NCI-H1436 (cell line): ENCODE data around the gene PIK3R2.
"Not testable (repeated sequence)": the region's sequence is repeated elsewhere in the genome, so short reads cannot be mapped to it uniquely, and the experiment has no call there.

Experiments
- DNase-seq: peaks from one replicate; lab custom pipeline; 2025; lab: John Stamatoyannopoulos, UW

The PIK3R2 gene

DNA sequence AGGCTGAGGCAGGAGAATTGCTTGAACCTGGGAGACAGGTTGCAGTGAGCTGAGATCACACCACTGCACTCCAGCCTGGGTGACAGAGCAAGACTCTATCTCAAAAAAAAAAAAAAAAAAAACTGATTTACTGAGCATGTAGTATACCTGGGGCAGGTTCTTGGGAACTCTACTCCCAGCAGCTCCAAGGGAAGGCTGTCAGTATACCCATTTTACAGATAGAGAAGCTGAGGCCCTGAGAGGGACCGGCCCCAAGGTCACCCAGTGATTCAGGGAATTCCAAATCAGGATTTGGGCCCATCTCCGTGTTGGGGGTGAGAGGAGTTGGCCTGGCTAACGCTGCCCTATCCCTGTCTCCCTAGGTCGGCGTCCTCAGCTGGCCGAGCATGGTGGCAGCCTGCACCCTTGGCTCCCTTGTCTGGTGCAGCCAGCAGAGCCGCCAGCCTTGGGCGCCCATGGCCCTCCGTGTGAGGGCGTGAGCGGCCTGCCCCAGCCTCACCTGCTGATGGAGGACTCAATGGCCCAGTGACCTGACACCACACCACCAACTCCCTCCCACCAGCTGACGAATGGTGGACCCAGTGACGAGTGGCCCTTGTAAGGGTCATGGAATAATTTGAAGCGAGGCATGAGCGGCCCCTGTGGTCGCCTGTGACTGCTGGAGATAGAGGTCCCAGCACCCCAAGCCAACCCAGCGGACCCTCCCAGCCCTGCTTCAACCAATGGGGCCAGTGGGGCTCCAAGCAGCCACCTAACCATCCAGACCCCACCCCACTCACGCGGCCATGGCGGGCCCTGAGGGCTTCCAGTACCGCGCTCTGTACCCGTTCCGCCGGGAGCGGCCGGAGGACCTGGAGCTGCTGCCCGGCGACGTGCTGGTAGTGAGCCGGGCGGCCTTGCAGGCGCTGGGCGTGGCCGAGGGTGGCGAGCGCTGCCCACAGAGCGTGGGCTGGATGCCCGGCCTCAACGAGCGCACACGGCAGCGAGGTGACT lies 2.4 kb downstream of the PIK3R2 start:
- no peak for DNase-seq

GRCh38 chr19:18156268-18156667 lies 3.3 kb downstream of the PIK3R2 start:
- DNase-seq, result no peak

DNA sequence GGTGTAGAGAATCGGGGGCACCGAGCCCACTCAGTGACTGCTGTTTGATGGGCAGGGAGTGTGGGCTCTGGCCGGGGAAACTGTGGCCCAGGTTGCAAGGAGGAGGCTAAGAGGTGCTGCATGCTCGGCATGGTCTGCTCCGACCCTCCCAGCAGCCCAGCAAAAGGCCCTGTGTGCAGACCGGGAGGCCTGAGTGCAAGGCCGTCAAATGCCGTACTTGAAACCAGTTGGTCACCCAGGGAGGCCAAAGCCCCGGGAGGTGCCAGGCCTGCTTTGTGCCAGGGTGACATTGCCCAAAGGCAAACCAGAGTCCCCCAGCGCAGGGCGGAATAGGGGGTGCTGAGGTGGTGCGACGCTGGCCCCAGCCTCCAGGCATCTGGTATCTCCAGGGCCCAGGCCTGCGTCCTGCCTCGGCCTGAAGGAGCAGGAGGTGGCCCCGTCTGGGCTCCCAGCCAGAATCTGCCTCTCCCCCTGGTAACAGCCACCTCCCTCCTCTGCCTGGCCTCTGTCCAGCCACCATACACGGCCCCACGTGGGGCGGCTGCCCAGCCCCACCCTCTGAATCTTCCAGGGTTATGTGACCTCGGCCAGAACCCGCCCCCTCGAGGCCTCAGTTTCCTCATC lies 4.0 kb downstream of the PIK3R2 start:
- peak; percentile 69 for DNase-seq

DNA sequence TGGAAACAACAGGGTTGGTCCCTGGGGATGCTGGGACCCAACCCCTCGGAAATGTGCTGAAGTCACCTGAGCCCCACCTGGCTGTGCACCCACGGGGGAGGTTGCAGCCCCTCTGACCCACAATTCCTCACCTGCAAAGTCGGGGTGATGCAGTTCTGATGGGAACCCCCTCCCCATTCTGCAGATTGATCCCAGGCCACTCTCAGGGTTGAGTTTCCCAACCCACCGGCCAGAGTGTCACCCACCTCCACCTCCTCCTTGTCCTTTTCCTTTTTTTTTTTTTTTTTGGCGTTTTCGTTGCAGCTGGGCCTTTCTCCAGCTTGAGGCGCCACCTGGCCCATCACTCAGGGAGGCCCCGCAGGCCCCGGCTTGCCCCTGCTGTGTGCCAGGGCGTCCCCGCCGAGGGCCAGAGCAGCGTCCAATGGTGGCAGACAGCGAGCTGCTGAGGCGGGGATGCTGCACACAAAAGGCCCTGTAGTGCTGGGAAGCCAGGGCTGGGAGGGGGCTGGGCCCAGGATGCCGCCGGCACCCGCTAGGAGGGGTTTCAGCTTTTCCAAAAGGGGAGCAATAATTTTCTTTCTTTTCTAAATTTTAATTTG lies 4.6 kb downstream of the PIK3R2 start:
- peak; percentile 81 for DNase-seq

DNA sequence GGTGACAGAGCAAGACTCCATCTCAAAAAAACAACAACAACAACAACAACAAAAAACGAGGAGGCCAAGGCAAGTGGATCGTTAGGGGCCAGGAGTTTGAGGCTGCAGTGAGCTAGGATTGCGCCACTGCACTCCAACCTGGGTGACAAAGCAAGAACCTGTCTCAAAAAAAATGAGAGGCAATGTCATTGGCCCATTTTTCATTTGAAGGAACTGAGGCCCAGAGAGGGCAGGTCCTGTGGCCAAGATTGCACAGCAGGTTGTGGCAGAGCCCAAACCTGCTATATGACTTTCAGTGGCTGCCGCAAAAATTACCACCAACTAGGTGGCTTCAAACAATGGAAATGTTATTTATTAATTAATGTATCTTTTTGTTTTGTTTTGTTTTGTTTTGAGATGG lies 5.5 kb downstream of the PIK3R2 start:
- DNase-seq, result no peak

DNA sequence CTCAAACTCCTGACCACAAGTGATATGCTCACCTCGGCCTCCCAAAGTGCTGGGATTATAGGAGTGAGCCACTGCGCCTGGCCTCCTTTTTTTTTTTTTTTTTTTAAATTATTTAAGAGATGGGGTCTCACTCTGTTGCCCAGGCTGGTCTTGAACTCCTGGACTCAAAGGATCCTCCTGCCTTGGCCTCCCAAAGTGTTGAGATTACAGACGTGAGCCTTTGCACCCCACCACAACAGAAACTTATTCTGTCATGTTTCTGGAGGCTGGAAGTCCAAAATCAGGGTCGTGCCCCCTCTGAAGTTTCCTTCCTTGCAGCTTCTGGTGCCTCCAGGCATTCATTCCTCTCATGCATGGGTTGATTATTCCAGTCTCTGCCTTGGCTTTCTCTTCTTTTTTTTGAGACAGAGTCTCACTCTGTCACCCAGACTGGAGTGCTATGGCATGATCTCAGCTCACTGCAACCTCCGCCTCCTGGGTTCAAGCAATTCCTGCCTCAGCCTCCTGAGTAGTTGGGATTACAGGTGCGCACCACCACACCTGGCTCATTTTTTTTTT lies 6.2 kb downstream of the PIK3R2 start:
- not testable (repeated sequence) for DNase-seq

GRCh38 chr19:18159810-18160209 lies 6.8 kb downstream of the PIK3R2 start:
- DNase-seq, result no peak

DNA sequence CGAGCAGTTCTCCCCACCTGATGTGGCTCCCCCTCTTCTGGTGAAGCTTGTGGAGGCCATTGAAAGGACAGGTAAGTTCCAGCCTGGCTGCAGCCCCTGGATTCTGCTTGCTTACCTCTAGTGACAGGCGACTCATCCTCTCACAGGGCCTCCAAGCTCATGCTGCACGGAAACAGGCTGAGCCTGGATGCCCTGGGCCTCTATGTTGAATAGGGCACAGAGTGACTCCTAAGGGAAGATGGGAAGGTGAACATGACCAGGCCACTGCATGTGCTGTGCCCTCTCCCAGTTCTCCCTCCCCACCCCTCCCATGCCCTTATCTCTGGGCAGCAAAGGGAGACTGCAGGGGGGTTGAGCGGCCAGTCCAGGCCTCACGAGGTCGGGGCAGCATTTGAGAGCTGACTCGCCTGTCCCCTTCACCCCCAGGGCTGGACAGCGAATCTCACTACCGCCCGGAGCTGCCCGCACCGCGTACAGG lies 7.6 kb downstream of the PIK3R2 start:
- no peak for DNase-seq

DNA sequence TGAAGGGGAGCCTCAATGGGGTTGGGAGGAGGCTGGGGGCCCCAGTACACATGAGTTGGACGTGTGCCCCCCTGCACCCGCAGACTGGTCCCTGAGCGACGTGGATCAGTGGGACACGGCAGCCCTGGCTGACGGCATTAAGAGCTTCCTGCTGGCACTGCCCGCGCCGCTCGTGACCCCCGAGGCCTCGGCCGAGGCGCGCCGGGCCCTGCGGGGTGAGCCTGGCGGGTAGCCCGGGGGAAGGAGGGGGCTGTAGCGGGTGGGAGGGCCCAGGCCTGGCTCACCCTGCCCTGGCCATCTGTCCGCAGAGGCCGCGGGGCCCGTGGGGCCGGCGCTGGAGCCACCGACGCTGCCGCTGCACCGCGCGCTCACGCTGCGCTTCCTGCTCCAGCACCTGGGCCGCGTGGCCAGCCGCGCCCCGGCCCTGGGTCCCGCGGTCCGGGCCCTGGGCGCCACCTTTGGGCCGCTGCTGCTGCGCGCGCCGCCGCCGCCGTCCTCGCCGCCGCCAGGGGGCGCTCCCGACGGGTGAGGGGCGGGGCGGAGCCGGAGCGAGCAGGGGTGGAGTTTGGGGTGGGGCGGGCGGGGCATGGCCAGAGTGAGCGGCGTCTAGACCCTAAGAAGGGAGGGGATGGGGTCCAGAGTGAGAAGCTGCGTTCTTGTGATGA lies 8.1 kb downstream of the PIK3R2 start:
- peak; percentile 46 for DNase-seq

- no peak for DNase-seq
Observed at GRCh38 chr19:18161636-18162002, 8.7 kb downstream of the PIK3R2 start.

- no peak for DNase-seq
Observed at GRCh38 chr19:18164072-18164471, 11.1 kb downstream of the PIK3R2 start.

GRCh38 chr19:18165794-18166544 lies 13.0 kb downstream of the PIK3R2 start:
- DNase-seq, result no peak

- DNase-seq, result no peak
Observed at GRCh38 chr19:18167011-18167410, 14.0 kb downstream of the PIK3R2 start.

DNA sequence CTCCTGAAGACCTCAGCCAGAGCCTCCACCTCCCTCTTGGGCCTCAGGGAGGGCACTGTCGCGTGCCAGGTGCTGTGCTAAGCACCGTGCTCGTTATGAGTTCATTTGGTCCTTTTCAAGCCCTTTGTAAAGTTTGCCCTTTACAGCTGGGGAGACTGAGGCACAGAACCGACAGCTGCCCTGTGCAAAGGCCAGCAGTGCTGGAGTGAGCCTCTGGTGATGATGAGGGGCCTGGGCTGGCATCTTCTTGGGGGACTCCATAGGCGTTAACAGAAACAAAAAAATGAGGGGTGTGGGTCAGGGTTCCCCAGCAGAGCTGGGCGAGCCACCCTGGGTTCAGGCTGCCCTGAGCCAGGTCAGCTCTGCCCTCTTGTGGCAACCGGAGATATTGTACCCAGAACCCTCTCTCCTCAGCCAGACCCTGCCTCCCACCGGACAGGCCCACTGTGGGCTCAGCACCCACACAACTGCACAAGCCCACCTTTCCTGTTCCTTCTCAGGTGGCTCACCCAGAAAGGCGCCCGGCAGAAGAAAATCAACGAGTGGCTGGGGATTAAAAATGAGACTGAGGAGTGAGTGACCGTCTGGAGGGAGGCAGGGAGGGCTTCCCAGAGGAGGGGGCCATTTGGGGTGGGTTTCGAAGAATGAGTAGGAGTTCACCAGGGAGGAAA lies 15.1 kb downstream of the PIK3R2 start:
- peak; percentile 30 for DNase-seq

GRCh38 chr19:18168673-18169381 lies 15.9 kb downstream of the PIK3R2 start:
- no peak for DNase-seq

GRCh38 chr19:18170714-18171255 lies 17.8 kb downstream of the PIK3R2 start:
- no peak for DNase-seq

DNA sequence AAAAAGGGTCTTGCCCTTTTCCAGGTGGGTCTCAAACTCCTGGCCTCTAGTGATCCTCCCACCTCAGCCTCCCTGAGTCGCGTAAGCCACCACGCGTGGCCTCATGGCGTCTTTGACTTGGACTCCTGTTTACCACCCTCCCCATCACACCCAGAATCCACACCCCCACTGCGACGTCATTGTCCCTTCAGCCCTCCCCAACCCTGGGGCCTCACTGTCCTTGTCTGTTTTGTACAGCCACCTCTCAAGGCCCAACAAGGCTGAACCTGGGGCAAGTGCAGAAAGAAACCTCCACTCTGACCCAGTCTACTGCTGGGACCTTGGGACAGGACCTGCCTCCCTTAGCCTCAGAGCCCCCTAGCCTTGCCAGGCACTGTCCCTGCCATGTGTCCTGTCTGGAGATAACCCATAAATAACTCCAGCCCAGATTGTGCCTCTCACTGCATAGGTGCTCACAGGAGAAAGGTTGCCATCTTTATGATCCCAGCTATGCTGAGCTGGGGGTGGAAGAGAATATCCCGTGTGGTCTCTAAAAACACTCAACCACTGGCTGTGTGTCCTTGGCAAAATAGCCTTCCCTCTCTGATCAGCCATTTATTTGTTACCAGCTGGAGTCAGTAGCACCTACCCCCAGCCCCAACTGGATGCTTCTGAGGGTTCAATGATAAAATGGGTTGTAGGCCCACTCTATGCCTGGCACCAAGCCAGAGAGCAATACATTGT lies 18.8 kb downstream of the PIK3R2 start:
- DNase-seq, result no peak

DNA sequence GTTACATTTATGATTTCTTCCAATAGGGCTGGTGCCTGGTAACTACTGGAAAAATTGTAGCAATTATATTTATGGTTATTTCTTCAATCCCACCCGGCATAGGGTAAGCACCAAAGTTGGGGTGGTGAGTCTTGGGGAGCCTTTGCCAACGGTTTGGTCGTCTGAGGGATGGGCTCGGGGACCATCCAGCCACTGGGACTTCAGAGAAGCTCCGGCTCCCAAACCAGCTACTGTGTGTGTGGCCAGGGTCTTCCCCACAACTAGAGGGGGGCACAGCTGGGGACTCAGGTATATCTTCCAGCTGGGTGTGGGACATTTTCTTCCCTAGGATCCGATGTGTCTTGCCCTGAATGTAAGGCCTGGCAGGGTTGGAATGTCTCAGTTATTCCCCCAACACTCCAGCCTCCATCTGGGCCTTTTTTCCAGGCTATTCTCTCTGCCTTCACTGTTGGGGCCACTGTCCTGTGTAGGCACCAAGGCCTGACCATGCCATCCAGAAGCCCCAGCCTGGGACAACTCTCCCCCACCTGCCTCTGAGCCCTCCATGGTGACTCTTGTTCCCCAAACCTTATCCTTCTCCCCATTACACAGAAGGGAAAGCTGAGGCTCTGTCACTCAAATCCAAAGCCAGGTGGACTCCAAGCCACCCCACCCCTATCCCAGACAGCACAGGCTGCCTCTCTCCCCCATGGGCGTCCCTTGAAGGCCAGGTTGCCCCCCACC lies 19.5 kb downstream of the PIK3R2 start:
- DNase-seq, result no peak
